Naive thymus-derived CD8-positive, alpha-beta T cell (primary cell): ENCODE data around the gene NPFFR2. TPM values are rescaled to one million over a fixed set of nuclear protein-coding genes. Genes with fewer than 3 reads are reported as not detected.
"Not testable (repeated sequence)": the region's sequence is repeated elsewhere in the genome, so short reads cannot be mapped to it uniquely, and the experiment has no call there.

ENCODE experiments used
- ATAC-seq, 2 donors: fragments of 150-1000 bp; cut with Tn5 transposase in 1 of 2; sonication (Bioruptor Pico), chemical (Tn5 transposase) in 1 of 2; 1 replicate in 1 of 2; 2 replicates in 1 of 2; pipeline ENCODE4 v1.10.0; 2021; ENCODE audit warnings: mild to moderate bottlenecking in 2 of 2, moderate library complexity in 2 of 2
- POLR2A ChIA-PET: fragments of 350-600 bp; sonication (Branson Sonifier 250); formaldehyde crosslinking; loops from one replicate; lab custom pipeline; 2021; ENCODE audit warnings: antibody characterized with exemption; lab: Charles Lee
- DNase-seq, 10 donors: peaks; one replicate each; pipeline versions ENCODE4 v3.0.0 to v3.0.0-alpha.2; 2020 to 2022
- H3K27ac Mint-ChIP-seq, 10 donors: one replicate each; pipeline ENCODE4 v1.8.0; 2020 to 2022; ENCODE audit warnings: mild to moderate bottlenecking in 10 of 10, mixed read lengths in 10 of 10, moderate library complexity in 4 of 10, inconsistent platforms in 1 of 10
- H3K27me3 Mint-ChIP-seq, 5 donors: one replicate each; pipeline ENCODE4 v1.8.0; 2021 to 2022; ENCODE audit warnings: mixed read lengths in 5 of 5
- H3K36me3 Mint-ChIP-seq, 3 donors: one replicate each; pipeline ENCODE4 v1.8.0; 2020 to 2022; ENCODE audit warnings: mixed read lengths in 3 of 3, mild to moderate bottlenecking in 2 of 3, inconsistent platforms in 1 of 3
- H3K4me1 Mint-ChIP-seq, 4 donors: one replicate each; pipeline ENCODE4 v1.8.0; 2021 to 2022; ENCODE audit warnings: mixed read lengths in 4 of 4
- H3K4me3 Mint-ChIP-seq, 10 donors: one replicate each; pipeline ENCODE4 v1.8.0; 2020 to 2022; ENCODE audit warnings: mild to moderate bottlenecking in 10 of 10, mixed read lengths in 10 of 10, moderate library complexity in 6 of 10, inconsistent platforms in 1 of 10
- H3K9me3 Mint-ChIP-seq, 9 donors: one replicate each; pipeline ENCODE4 v1.8.0; 2020 to 2022; ENCODE audit warnings: mixed read lengths in 9 of 9, mild to moderate bottlenecking in 3 of 9, inconsistent platforms in 1 of 9, moderate library complexity in 1 of 9
- polyA plus RNA-seq, 3 donors: library from polyadenylated mRNA; unstranded; fragments of 300-500 nt; fragmentation: Illumina TruSeq; gene quantifications; one replicate each; pipeline ENCODE4 v1.2.3, GENCODE V29; 2021
- total RNA-seq, 8 experiments: library from RNA in 2 of 8; stranded (reverse) in 2 of 8; gene quantifications; one replicate each; pipeline ENCODE4 v1.2.3 and lab custom pipeline; 2021 to 2026

The NPFFR2 gene
- total and polyA plus RNA-seq, 5 experiments from 2014 or later: not detected

GRCh38 chr4:72128741-72129140 is 96.9 kb downstream of the NPFFR2 start:
- Mint-ChIP-seq H3K36me3 (no peaks in the 10 kb centered on the region), H3K27ac (no peak overlapping the region), H3K9me3 (peaks cover 0 to 5% (median 0%) of the 10 kb centered on the region in 9 donors), H3K4me3 (no peak overlapping the region), H3K4me1 (no peaks in the 10 kb centered on the region), H3K27me3 (peaks cover 0 to 1% (median 0%) of the 10 kb centered on the region in 5 donors)
- no peak for DNase-seq
- POLR2A ChIA-PET: no interaction called here
- ATAC-seq: no peak

DNA sequence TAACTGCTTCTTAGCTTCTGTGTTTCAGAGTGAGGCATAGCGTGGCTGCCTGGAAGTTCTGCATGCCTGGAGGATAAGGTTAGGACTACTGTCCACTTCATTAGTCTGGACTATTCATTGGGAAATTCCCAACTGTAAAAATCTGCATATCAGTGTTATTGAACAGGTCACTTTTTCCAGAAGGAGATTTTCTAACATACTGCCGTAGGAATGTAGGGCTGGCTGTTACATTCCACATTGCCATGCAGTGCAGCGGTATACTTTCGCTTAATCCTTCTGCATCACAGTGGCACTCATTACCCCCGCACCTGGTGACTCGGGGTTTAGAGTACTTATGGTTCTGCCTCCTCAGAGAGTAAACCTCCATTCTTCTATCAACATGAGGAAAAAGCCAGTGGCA is 104.6 kb downstream of the NPFFR2 start:
- Mint-ChIP-seq H3K27me3 (peaks cover 0 to 9% (median 0%) of the 10 kb centered on the region in 5 donors), H3K4me3 (no peak overlapping the region), H3K36me3 (no peaks in the 10 kb centered on the region), H3K27ac (no peak overlapping the region), H3K9me3 (peaks cover 0 to 16% (median 6%) of the 10 kb centered on the region in 9 donors), H3K4me1 (no peaks in the 10 kb centered on the region)
- DNase-seq (no peak), ATAC-seq (no peak)
- POLR2A ChIA-PET: no interaction called here

GRCh38 chr4:72139997-72140396 is 108.2 kb downstream of the NPFFR2 start:
- POLR2A ChIA-PET, H3K27ac Mint-ChIP-seq, ATAC-seq, H3K4me3 Mint-ChIP-seq, H3K4me1 Mint-ChIP-seq, H3K36me3 Mint-ChIP-seq, DNase-seq: not testable (repeated sequence)
- Mint-ChIP-seq H3K9me3 (peaks cover 0 to 19% (median 7%) of the 10 kb centered on the region in 9 donors), H3K27me3 (peaks cover 0 to 15% (median 0%) of the 10 kb centered on the region in 5 donors)

DNA sequence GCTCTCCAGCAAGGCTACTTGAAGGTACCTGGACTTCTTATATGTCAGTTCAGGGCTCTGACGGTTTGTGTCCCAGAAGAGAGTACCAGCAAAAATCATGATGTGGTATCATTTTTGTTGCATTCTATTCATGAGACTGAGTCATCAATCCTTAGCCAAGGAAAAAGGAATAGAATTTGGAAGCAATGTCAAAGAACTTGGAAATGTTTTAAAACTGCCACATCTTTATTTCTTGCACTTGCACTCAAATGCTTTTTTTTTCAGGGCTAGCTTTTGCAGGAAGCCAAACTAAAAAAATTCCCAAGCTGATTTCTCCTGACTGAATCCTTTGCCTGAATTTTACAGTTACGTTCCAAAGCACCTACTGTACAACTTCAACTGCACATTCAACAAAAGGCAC is 112.4 kb downstream of the NPFFR2 start:
- H3K36me3 Mint-ChIP-seq: no peaks in the 10 kb centered on the region
- H3K27me3 Mint-ChIP-seq: peaks cover 0 to 15% (median 0%) of the 10 kb centered on the region in 5 donors
- no peak overlapping the region for H3K4me3 Mint-ChIP-seq
- H3K9me3 Mint-ChIP-seq: peaks cover 0 to 19% (median 6%) of the 10 kb centered on the region in 9 donors
- DNase-seq: no peak
- POLR2A ChIA-PET: no interaction called here
- no peaks in the 10 kb centered on the region for H3K4me1 Mint-ChIP-seq
- no peak overlapping the region for H3K27ac Mint-ChIP-seq
- ATAC-seq: no peak

DNA sequence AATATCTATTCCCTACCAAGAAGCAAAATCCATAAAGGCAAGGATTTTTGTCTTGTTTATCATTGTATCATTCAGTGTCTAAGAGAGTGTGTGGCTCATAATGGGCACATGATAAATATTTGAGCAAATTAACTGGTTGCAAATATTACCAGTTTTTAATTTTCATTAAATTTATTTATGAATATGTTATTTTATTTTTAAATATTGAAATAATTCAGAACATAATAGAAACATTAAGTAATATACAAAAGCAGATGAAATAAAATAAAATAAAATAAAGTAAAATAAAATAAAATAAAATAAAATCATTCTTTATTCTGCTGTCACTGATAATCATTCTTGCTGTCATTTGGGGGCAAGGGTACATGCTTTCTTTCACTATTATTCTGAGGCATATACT is 120.9 kb downstream of the NPFFR2 start:
- H3K27ac Mint-ChIP-seq: no peak overlapping the region
- DNase-seq (no peak), ATAC-seq (no peak)
- peaks cover 0 to 9% (median 3%) of the 10 kb centered on the region in 9 donors for H3K9me3 Mint-ChIP-seq
- peaks cover 0 to 7% (median 0%) of the 10 kb centered on the region in 5 donors for H3K27me3 Mint-ChIP-seq
- POLR2A ChIA-PET: no interaction called here
- H3K4me3 Mint-ChIP-seq: no peak overlapping the region
- H3K4me1 Mint-ChIP-seq: no peaks in the 10 kb centered on the region
- no peaks in the 10 kb centered on the region for H3K36me3 Mint-ChIP-seq

DNA sequence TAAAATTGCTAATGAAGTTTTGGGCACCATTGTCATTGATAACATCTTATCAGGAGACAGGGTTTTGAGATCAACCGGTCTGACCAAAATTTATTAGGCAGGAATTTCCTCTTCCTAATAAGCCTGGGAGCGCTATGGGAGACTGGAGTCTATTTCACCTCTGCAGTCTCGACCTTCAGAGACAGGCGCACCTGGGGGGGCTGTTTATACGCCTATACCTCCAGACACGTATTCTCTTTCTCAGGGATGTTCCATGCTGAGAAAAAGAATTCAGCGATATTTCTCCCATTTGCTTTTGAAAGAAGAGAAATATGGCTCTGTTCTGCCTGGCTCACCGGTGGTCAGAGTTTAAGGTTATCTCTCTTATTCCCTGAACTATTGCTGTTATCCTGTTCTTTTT is 121.8 kb downstream of the NPFFR2 start:
- POLR2A ChIA-PET, DNase-seq, H3K4me3 Mint-ChIP-seq, H3K27me3 Mint-ChIP-seq, H3K9me3 Mint-ChIP-seq, ATAC-seq, H3K4me1 Mint-ChIP-seq, H3K36me3 Mint-ChIP-seq, H3K27ac Mint-ChIP-seq: not testable (repeated sequence)

GRCh38 chr4:72169285-72169684 is 137.5 kb downstream of the NPFFR2 start:
- H3K4me3 Mint-ChIP-seq, H3K27me3 Mint-ChIP-seq, POLR2A ChIA-PET, H3K4me1 Mint-ChIP-seq, ATAC-seq, H3K36me3 Mint-ChIP-seq, H3K27ac Mint-ChIP-seq, DNase-seq: not testable (repeated sequence)
- peaks cover 0 to 14% (median 12%) of the 10 kb centered on the region in 9 donors for H3K9me3 Mint-ChIP-seq

GRCh38 chr4:72169861-72170260 is 138.1 kb downstream of the NPFFR2 start:
- DNase-seq: no peak
- no peak overlapping the region for H3K4me3 Mint-ChIP-seq

DNA sequence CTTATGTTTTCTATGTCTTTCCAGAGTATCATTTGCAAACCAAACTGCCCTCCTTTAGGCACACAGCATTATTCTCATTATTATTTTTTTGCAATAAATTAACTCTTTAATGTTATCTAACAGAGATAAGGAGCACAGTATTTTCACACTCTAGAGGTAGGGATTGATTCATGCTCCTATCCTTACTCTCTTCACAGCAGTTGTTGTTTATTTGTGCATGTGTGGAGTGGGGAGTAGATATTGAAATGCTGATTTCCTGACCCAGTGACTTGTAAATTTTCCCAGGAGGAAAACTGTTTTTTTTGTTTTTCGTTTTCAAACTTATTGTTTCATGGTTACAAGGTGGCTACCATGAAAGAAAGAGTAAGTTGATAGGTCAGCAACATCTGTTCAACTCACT is 140.0 kb downstream of the NPFFR2 start:
- H3K4me3 Mint-ChIP-seq: no peak overlapping the region
- H3K36me3 Mint-ChIP-seq: no peaks in the 10 kb centered on the region
- no peak overlapping the region for H3K27ac Mint-ChIP-seq
- POLR2A ChIA-PET: no interaction called here
- H3K4me1 Mint-ChIP-seq: no peaks in the 10 kb centered on the region
- peaks cover 0 to 7% (median 0%) of the 10 kb centered on the region in 5 donors for H3K27me3 Mint-ChIP-seq
- no peak for ATAC-seq
- peaks cover 0 to 36% (median 13%) of the 10 kb centered on the region in 9 donors for H3K9me3 Mint-ChIP-seq
- no peak for DNase-seq

More at GRCh38 chr4:72169861-72170260, 138.1 kb downstream of the NPFFR2 start:
- Mint-ChIP-seq H3K9me3 (peaks cover 0 to 19% (median 11%) of the 10 kb centered on the region in 9 donors), H3K27ac (no peak overlapping the region), H3K4me1 (no peaks in the 10 kb centered on the region), H3K27me3 (peaks cover 0 to 7% (median 0%) of the 10 kb centered on the region in 5 donors), H3K36me3 (no peaks in the 10 kb centered on the region)
- POLR2A ChIA-PET: no interaction called here
- ATAC-seq: no peak

- ATAC-seq (no peak), DNase-seq (no peak)
- Mint-ChIP-seq H3K4me3 (no peak overlapping the region), H3K36me3 (no peaks in the 10 kb centered on the region), H3K27me3 (no peaks in the 10 kb centered on the region), H3K9me3 (peaks cover 0 to 31% (median 4%) of the 10 kb centered on the region in 9 donors), H3K4me1 (no peaks in the 10 kb centered on the region), H3K27ac (no peak overlapping the region)
- POLR2A ChIA-PET: no interaction called here
These were observed 147.5 kb downstream of the NPFFR2 start for GRCh38 chr4:72179342-72179741.

GRCh38 chr4:72186714-72187113 is 154.9 kb downstream of the NPFFR2 start:
- H3K36me3 Mint-ChIP-seq: no peaks in the 10 kb centered on the region
- no peak for DNase-seq
- H3K27ac Mint-ChIP-seq: no peak overlapping the region

DNA sequence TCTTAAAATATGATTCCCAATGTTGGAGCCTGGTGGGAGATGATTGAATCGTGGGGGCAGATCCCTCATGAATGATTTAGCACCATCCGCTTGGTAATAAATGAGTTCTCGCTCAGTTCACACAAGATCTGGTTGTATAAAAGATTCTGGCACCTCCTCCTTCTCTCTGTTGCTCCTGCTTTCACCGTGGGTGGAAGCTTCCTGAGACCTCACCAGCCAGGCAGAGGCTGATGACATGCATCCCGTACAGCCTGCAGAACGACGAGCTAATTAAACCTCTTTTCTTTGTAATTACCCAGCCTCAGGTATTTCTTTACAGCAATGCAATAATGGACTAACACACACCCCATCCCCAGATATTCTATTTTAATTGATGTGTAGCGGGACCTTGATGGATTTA is 162.2 kb downstream of the NPFFR2 start:
- no peak overlapping the region for H3K4me3 Mint-ChIP-seq
- DNase-seq (no peak), ATAC-seq (no peak)
- no peaks in the 10 kb centered on the region for H3K4me1 Mint-ChIP-seq
- no peaks in the 10 kb centered on the region for H3K36me3 Mint-ChIP-seq
- peaks cover 0 to 6% (median 4%) of the 10 kb centered on the region in 5 donors for H3K27me3 Mint-ChIP-seq
- POLR2A ChIA-PET: no interaction called here
- H3K27ac Mint-ChIP-seq: no peak overlapping the region
- H3K9me3 Mint-ChIP-seq: peaks cover 0 to 10% (median 6%) of the 10 kb centered on the region in 9 donors

More at GRCh38 chr4:72186714-72187113, 154.9 kb downstream of the NPFFR2 start:
- H3K4me3 Mint-ChIP-seq: no peak overlapping the region
- peaks cover 0 to 6% (median 0%) of the 10 kb centered on the region in 9 donors for H3K9me3 Mint-ChIP-seq
- POLR2A ChIA-PET: no interaction called here
- no peaks in the 10 kb centered on the region for H3K4me1 Mint-ChIP-seq
- ATAC-seq: no peak
- peaks cover 0 to 3% (median 0%) of the 10 kb centered on the region in 5 donors for H3K27me3 Mint-ChIP-seq

GRCh38 chr4:72194453-72194852 is 162.7 kb downstream of the NPFFR2 start:
- ATAC-seq: no peak
- no peaks in the 10 kb centered on the region for H3K4me1 Mint-ChIP-seq
- POLR2A ChIA-PET: no interaction called here

More at GRCh38 chr4:72194453-72194852, 162.7 kb downstream of the NPFFR2 start:
- Mint-ChIP-seq H3K27ac (no peak overlapping the region), H3K36me3 (no peaks in the 10 kb centered on the region), H3K9me3 (peaks cover 0 to 10% (median 6%) of the 10 kb centered on the region in 9 donors), H3K27me3 (peaks cover 0 to 6% (median 4%) of the 10 kb centered on the region in 5 donors), H3K4me3 (no peak overlapping the region)
- no peak for DNase-seq
